H9 (cell line): Measurements from ENCODE around the gene SLC44A3. TPM values are rescaled to one million over a fixed set of nuclear protein-coding genes. Genes with fewer than 3 reads are reported as not detected.

ENCODE experiments used
- DNase-seq: peaks from one replicate; pipeline ENCODE4 v3.0.0-alpha.2; 2017
- H2AFZ ChIP-seq: one replicate; pipeline ENCODE4 v1.6.1; 2013; ENCODE audit warnings: mild to moderate bottlenecking, low read length, control low read depth, moderate library complexity
- H2AK5ac ChIP-seq: 2 replicates; pipeline ENCODE4 v1.6.1; 2013; ENCODE audit warnings: low read length, control low read depth, mixed read lengths; ENCODE audit not compliant: insufficient read length
- H2BK120ac ChIP-seq: one replicate; pipeline ENCODE4 v1.6.1; 2013; ENCODE audit warnings: low read depth, mild to moderate bottlenecking, low read length, control low read depth, inconsistent platforms; ENCODE audit not compliant: poor library complexity, severe bottlenecking
- H2BK12ac ChIP-seq: 2 replicates; pipeline ENCODE4 v1.6.1; 2013; ENCODE audit warnings: low read length, control low read depth, mixed read lengths, low read depth; ENCODE audit not compliant: insufficient read length
- H2BK15ac ChIP-seq: 2 replicates; pipeline ENCODE4 v1.6.1; 2013; ENCODE audit warnings: low read depth, low read length, control low read depth
- H2BK20ac ChIP-seq: one replicate; pipeline ENCODE4 v1.6.1; 2013; ENCODE audit warnings: low read depth, mild to moderate bottlenecking, low read length, control low read depth, inconsistent platforms; ENCODE audit not compliant: poor library complexity, severe bottlenecking
- H2BK5ac ChIP-seq: 2 replicates; pipeline ENCODE4 v1.6.1; 2013; ENCODE audit warnings: low read length, control low read depth, mixed read lengths; ENCODE audit not compliant: insufficient read length
- H3K14ac ChIP-seq: 2 replicates; pipeline ENCODE4 v1.6.1; 2013; ENCODE audit warnings: low read length, control low read depth; ENCODE audit not compliant: insufficient read depth
- H3K18ac ChIP-seq: 2 replicates; pipeline ENCODE4 v1.6.1; 2013; ENCODE audit warnings: low read depth, mild to moderate bottlenecking, mixed read lengths, low read length, control low read depth; ENCODE audit not compliant: insufficient read length
- H3K23ac ChIP-seq: 2 replicates; pipeline ENCODE4 v1.6.1; 2013; ENCODE audit warnings: low read length, control low read depth, mixed read lengths, low read depth; ENCODE audit not compliant: insufficient read length
- H3K23me2 ChIP-seq: 2 replicates; pipeline ENCODE4 v1.6.1; 2013; ENCODE audit warnings: low read depth, mild to moderate bottlenecking, mixed read lengths, low read length, control low read depth; ENCODE audit not compliant: insufficient read length, poor library complexity, severe bottlenecking
- H3K27ac ChIP-seq: 2 replicates; pipeline ENCODE4 v1.5.1; 2013; ENCODE audit warnings: low read length, control low read depth, mixed read lengths, low read depth; ENCODE audit not compliant: insufficient read length
- H3K27me3 ChIP-seq: 2 replicates; pipeline ENCODE4 v1.6.1; 2013; ENCODE audit warnings: low read length, control low read depth, inconsistent platforms; ENCODE audit not compliant: insufficient read depth
- H3K4ac ChIP-seq: 2 replicates; pipeline ENCODE4 v1.6.1; 2013; ENCODE audit warnings: low read depth, mild to moderate bottlenecking, control low read depth, inconsistent platforms, low read length, moderate library complexity
- H3K4me1 ChIP-seq: 2 replicates; pipeline ENCODE4 v1.6.1; 2013; ENCODE audit warnings: low read length, control low read depth, inconsistent platforms; ENCODE audit not compliant: insufficient read depth
- H3K4me2 ChIP-seq: 2 replicates; pipeline ENCODE4 v1.6.1; 2013; ENCODE audit warnings: low read length, control low read depth, mixed read lengths; ENCODE audit not compliant: insufficient read length, insufficient read depth
- H3K56ac ChIP-seq: 2 replicates; pipeline ENCODE4 v1.6.1; 2013; ENCODE audit warnings: low read depth, mild to moderate bottlenecking, mixed read lengths, low read length, control low read depth; ENCODE audit not compliant: insufficient read length
- H3K79me1 ChIP-seq: 2 replicates; pipeline ENCODE4 v1.6.1; 2013; ENCODE audit warnings: low read depth, mild to moderate bottlenecking, moderate library complexity, low read length, control low read depth, inconsistent platforms; ENCODE audit not compliant: insufficient read depth, poor library complexity, severe bottlenecking
- H3K79me2 ChIP-seq: 2 replicates; pipeline ENCODE4 v1.6.1; 2013; ENCODE audit warnings: low read length, control low read depth, inconsistent platforms; ENCODE audit not compliant: insufficient read depth
- H3K9ac ChIP-seq: 2 replicates; pipeline ENCODE4 v1.6.1; 2013; ENCODE audit warnings: low read length, control low read depth, mixed read lengths; ENCODE audit not compliant: insufficient read length; ENCODE audit errors: extremely low read depth
- H3K9me3 ChIP-seq: one replicate; pipeline ENCODE4 v1.6.1; 2013; ENCODE audit warnings: low read depth, low read length, inconsistent platforms; ENCODE audit not compliant: control insufficient read depth
- H3T11ph ChIP-seq: one replicate; pipeline ENCODE4 v1.6.1; 2013; ENCODE audit warnings: mild to moderate bottlenecking, low read length, control low read depth, inconsistent platforms
- H4K20me1 ChIP-seq: one replicate; pipeline ENCODE4 v1.6.1; 2013; ENCODE audit not compliant: control insufficient read depth, insufficient read length, insufficient read depth
- H4K5ac ChIP-seq: 2 replicates; pipeline ENCODE4 v1.6.1; 2013; ENCODE audit warnings: low read depth, mild to moderate bottlenecking, mixed read lengths, low read length, control low read depth; ENCODE audit not compliant: insufficient read length
- H4K8ac ChIP-seq: replicated peaks from 2 replicates; pipeline ENCODE4 v1.6.1; 2013; ENCODE audit warnings: low read length, control low read depth, mixed read lengths, low read depth; ENCODE audit not compliant: insufficient read length
- H4K91ac ChIP-seq: 2 replicates; pipeline ENCODE4 v1.6.1; 2013; ENCODE audit warnings: low read depth, mild to moderate bottlenecking, moderate library complexity, mixed read lengths, low read length, control low read depth; ENCODE audit not compliant: insufficient read length
- H3K27ac Mint-ChIP-seq, 3 experiments: 2 replicates in 2 of 3; 3 replicates in 1 of 3; pipeline ENCODE4 v1.8.0; 2020 to 2021; ENCODE audit warnings: mixed read lengths in 3 of 3, mild to moderate bottlenecking in 1 of 3, moderate library complexity in 1 of 3
- H3K27me3 Mint-ChIP-seq: 2 replicates; pipeline ENCODE4 v1.8.0; 2021; ENCODE audit warnings: low read depth, mild to moderate bottlenecking, moderate library complexity, mixed read lengths
- H3K36me3 Mint-ChIP-seq, 3 experiments: 2 replicates in 2 of 3; 3 replicates in 1 of 3; pipeline ENCODE4 v1.8.0; 2020 to 2021; ENCODE audit warnings: low read depth in 3 of 3, mixed read lengths in 3 of 3; ENCODE audit not compliant: insufficient read depth in 1 of 3
- H3K4me1 Mint-ChIP-seq, 2 experiments: 2 replicates each; pipeline ENCODE4 v1.8.0; 2020; ENCODE audit warnings: mixed read lengths in 2 of 2
- H3K4me3 Mint-ChIP-seq, 2 experiments: 2 replicates in 1 of 2; 3 replicates in 1 of 2; pipeline ENCODE4 v1.8.0; 2020 to 2021; ENCODE audit warnings: mild to moderate bottlenecking in 2 of 2, mixed read lengths in 2 of 2, moderate library complexity in 1 of 2
- H3K9me3 Mint-ChIP-seq, 2 experiments: 2 replicates in 1 of 2; 3 replicates in 1 of 2; pipeline ENCODE4 v1.8.0; 2020; ENCODE audit warnings: mild to moderate bottlenecking in 2 of 2, mixed read lengths in 2 of 2, moderate library complexity in 1 of 2
- CTCF ChIP-seq: fragments of 200-600 bp; sonication (generic); conservative IDR thresholded peaks from 3 replicates; pipeline ENCODE4 v1.8.0; 2021; ENCODE audit warnings: antibody characterized with exemption, mild to moderate bottlenecking
- WGBS: extraction: QIAGEN DNeasy Blood & Tissue Kit; methylation state at CpG from one replicate; pipeline ENCODE4 v1.1.7; 2013; ENCODE audit warnings: missing lambda C conversion rate, low lambda C conversion rate, mixed read lengths; ENCODE audit not compliant: insufficient read length; ENCODE audit errors: extremely low coverage; 5-methylcytosine and 5-hydroxymethylcytosine counted together
- total RNA-seq: library from RNA; stranded (reverse); gene quantifications from 2 replicates; pipeline ENCODE4 v1.2.1, GENCODE V29; 2021

SLC44A3 gene
- total RNA-seq, 1 experiment from 2014 or later, result 5.5 TPM

- Histone ChIP-seq H3K27ac (no peak overlapping the region), H4K5ac (no peak overlapping the region), H2BK20ac (no peak overlapping the region), H2BK5ac (no peak overlapping the region), H3K4ac (no peak overlapping the region), H2BK12ac (no peak overlapping the region), H3T11ph (no peak overlapping the region), H3K56ac (no peak overlapping the region), H2AK5ac (no peak overlapping the region), H2BK120ac (no peak overlapping the region), H4K20me1 (no peaks in the 10 kb centered on the region), H4K8ac (no peak overlapping the region), H3K18ac (no peak overlapping the region), H3K79me2 (peaks cover 8% of the 10 kb centered on the region; the same call in 1 of the 2 replicates), H4K91ac (no peak overlapping the region), H3K27me3 (no peaks in the 10 kb centered on the region), H3K9ac (no peak overlapping the region), H3K14ac (no peak overlapping the region), H2BK15ac (no peak overlapping the region), H3K23ac (no peak overlapping the region), H3K79me1 (no peaks in the 10 kb centered on the region), H3K4me2 (peak overlapping the region; percentile 76), H3K4me1 (peaks cover 17% of the 10 kb centered on the region; the same call in 1 of the 2 replicates), H3K23me2 (peaks cover 18% of the 10 kb centered on the region), H2AFZ (no peak overlapping the region), H3K9me3 (no peaks in the 10 kb centered on the region)
- no peaks in the 10 kb centered on the region for H3K27me3 Mint-ChIP-seq
- TF ChIP-seq CTCF, result no peak
- no peak overlapping the region for H3K27ac Mint-ChIP-seq
- H3K4me1 Mint-ChIP-seq, result peaks cover 36 to 40% of the 10 kb centered on the region in 2 experiments
- DNase-seq, result no peak
- no CpG with 5 or more reads among the region's 11 CpGs for WGBS
- H3K9me3 Mint-ChIP-seq, result peaks cover 0 to 2% of the 10 kb centered on the region in 2 experiments; a peak in 1 of 5 replicates
- peaks cover 11 to 18% (median 15%) of the 10 kb centered on the region in 3 experiments for H3K36me3 Mint-ChIP-seq
- peak overlapping the region; percentile 3 to 94; a peak in 4 of 5 replicates for H3K4me3 Mint-ChIP-seq
Measured at GRCh38 chr1:94929351-94930217, 109.4 kb downstream of the SLC44A3 start.
